ENCODE measurements around the gene PTPRE.

Gene PTPRE

GRCh38 chr10:128007056-128007455, 100.2 kb downstream of the PTPRE start:
- no peak for DNase-seq

- DNase-seq, result no peak
These were observed 101.1 kb downstream of the PTPRE start for GRCh38 chr10:128007971-128008370.

GRCh38 chr10:128008521-128009250, 101.8 kb downstream of the PTPRE start:
- DNase-seq, result no peak

- DNase-seq, result no peak
These were observed 102.6 kb downstream of the PTPRE start for GRCh38 chr10:128009372-128010126.

GRCh38 chr10:128011059-128011979, 104.4 kb downstream of the PTPRE start:
- DNase-seq, result peak; percentile 86

- DNase-seq, result no peak
These were observed 106.7 kb downstream of the PTPRE start for GRCh38 chr10:128013626-128014025.

- DNase-seq, result no peak
These were observed 107.3 kb downstream of the PTPRE start for GRCh38 chr10:128014236-128014635.

- DNase-seq, result no peak
These were observed 109.6 kb downstream of the PTPRE start for GRCh38 chr10:128016423-128017060.

GRCh38 chr10:128017822-128018221, 110.9 kb downstream of the PTPRE start:
- no peak for DNase-seq

- DNase-seq, result no peak
These were observed 111.3 kb downstream of the PTPRE start for GRCh38 chr10:128018236-128018635.

- DNase-seq, result no peak
These were observed 111.8 kb downstream of the PTPRE start for GRCh38 chr10:128018691-128019090.

- DNase-seq, result no peak
These were observed 115.6 kb downstream of the PTPRE start for GRCh38 chr10:128022261-128023196.

GRCh38 chr10:128024426-128024825, 117.5 kb downstream of the PTPRE start:
- DNase-seq, result no peak

- no peak for DNase-seq
These were observed 118.5 kb downstream of the PTPRE start for GRCh38 chr10:128025437-128025836.

GRCh38 chr10:128025951-128026350, 119.0 kb downstream of the PTPRE start:
- no peak for DNase-seq

- no peak for DNase-seq
These were observed 119.9 kb downstream of the PTPRE start for GRCh38 chr10:128026615-128027300.

- DNase-seq, result no peak
These were observed 120.4 kb downstream of the PTPRE start for GRCh38 chr10:128027306-128027705.

- DNase-seq, result no peak
These were observed 121.1 kb downstream of the PTPRE start for GRCh38 chr10:128027822-128028507.

- no peak for DNase-seq
These were observed 121.8 kb downstream of the PTPRE start for GRCh38 chr10:128028508-128029289.

- no peak for DNase-seq
These were observed 122.4 kb downstream of the PTPRE start for GRCh38 chr10:128029290-128029651.

Measured in stimulated activated CD4-positive, alpha-beta T cell treated with anti-CD3 and anti-CD28 coated beads, Interleukin-4, amount 100 ng/mL, for 1 hour (primary cell).